Stimulated activated CD4-positive, alpha-beta T cell treated with anti-CD3 and anti-CD28 coated beads, Interleukin-4, amount 100 ng/mL, for 48 hours (primary cell): ENCODE data around the gene SP5.
"Not testable (repeated sequence)": the region's sequence is repeated elsewhere in the genome, so short reads cannot be mapped to it uniquely, and the experiment has no call there.

Experiments used
- DNase-seq, 2 donors: peaks; one replicate each; pipeline ENCODE4 v3.0.0-alpha.2; 2020; ENCODE audit warnings: low read depth in 2 of 2

Gene SP5

DNA sequence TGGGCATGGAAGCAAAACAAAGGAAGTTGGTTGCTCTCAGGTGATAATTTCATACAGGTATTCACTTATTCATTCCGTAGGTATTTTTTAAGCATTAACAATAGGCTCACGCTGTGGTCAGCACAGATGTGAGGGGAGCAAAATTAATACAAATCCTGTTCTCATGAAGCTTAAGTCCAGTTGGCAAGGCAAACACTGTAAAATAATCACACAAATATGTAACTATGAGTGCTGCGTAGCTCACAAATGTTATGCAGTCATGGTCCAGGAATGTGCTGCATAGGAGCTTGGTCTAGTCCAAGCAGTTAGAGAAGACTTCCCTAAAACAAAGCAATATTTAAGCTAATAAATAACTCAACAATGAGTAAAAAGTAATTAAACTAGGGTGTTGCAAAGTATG lies 23.9 kb downstream of the SP5 start:
- DNase-seq = no peak

DNA sequence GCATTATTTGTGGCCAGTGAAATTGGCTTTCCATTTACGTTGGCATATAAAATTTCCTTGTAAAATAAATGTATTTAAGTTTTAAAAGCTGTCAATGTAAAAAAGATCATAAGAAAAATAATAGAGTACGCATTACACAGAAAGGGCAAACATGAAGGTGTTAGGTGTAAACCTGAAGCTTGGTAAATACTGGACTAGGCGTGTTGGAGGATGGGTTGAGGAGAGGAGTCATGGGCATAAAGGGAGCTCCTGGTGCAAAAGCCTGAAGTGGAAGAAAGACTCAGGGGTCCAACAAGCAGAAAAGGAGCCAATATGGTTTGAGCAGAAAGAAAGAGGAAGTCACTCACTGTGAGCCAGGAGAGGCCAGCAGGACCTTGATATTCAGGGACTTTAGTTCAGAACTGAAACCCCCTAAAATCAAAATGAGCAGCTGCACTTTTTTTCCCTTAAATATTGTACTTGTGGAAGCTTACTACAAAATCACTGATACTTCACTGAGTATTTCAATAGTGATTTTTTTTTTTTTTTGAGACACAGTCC lies 24.4 kb downstream of the SP5 start:
- DNase-seq = no peak

DNA sequence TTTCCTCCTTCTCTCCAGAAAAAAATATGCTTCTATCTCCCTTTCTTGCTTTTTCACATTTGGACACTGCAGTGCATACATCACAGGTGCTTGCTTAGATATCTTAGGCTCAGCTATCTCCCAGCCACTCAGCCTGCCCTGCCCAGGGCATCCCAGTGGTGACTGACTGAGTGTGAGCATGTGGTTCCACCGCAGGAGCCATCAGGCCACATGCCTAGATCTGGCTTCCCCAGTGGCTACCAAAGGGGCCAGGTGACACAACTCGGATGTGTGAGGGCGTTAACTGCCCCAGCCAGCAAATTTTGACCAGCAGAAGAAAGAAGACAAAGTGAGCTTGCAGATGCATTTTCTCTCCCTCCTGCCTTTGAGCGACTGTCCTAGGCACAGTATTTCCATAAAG lies 25.5 kb downstream of the SP5 start:
- no peak for DNase-seq

DNA sequence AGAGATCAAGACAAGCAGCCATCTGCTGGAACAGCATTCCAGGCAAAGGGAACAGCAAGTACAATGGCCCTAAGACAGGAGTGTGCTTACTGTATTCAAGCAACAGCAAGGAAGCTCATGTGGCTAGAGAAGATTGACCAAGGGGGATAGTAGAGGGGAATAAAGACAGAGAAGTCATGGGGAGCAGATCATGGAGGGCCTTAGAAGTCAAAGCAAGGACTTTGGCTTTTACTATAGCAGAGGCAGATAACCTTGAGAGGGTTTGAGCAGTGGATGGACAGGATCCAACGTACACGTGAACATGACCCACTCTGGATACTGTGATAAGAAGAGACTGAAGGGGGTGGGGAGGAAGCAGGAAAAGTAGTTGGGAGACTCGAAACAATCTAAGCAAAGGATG lies 26.9 kb downstream of the SP5 start:
- no peak for DNase-seq

DNA sequence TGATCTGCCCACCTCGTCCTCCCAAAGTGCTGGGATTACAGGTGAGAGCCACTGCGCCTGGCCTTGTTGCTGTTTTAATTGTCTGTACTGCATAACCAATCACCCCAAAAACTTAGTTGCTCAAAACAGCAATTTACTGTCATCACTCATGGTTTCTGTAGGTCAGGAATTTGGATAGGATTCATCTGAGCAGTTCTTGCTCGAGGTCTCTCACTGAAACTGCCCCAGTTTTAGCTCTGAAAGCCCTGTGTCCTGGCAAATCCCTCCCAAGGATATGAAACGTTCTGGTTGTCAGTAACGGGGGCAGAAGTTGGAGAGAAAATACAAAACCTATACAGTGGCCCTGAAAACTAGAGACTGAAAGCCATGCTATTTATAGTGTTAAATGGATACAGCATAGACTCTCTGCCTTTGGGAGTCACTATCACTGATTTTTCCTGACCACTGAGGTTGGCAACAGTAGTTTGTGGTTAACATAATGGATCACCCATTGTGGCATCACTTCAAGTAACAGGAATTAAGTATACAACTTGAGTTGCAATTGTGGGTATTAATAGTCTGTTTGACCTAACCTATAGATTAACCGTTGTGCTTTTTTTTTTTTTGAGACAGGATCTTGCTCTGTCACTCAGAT lies 27.9 kb downstream of the SP5 start:
- no peak for DNase-seq

DNA sequence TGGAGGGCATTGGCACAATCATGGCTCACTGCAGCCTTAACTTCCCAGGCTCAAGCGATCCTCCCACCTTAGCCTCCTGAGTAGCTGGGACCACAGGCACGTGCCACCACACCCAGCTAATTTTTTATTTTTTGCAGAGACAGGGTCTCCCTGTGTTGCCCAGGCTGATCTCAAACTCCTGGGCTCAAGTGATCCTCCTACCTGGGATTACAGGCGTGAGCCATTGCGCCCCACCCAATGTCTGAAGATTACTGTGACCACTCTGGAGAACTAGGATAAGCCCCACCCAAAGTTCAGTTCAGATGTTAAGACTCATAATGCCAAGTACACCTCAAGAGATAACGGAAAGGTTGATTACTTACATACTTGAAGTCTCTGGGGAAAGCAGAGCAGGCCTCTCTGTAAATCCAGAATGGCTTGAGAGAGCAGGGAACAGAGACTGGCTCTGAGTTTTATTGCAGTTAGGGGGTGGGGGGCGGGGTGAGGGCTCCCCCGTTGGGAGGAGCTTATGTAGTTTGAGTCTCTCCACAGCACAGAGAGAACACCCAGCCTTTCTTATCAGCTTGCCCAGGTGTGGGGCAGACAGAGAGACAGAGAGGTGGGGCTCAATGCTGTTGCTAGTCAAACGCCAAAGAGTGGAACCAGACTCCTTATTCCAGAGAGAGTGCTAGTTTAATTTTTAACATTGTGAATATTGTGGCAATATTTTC lies 28.5 kb downstream of the SP5 start:
- no peak for DNase-seq

DNA sequence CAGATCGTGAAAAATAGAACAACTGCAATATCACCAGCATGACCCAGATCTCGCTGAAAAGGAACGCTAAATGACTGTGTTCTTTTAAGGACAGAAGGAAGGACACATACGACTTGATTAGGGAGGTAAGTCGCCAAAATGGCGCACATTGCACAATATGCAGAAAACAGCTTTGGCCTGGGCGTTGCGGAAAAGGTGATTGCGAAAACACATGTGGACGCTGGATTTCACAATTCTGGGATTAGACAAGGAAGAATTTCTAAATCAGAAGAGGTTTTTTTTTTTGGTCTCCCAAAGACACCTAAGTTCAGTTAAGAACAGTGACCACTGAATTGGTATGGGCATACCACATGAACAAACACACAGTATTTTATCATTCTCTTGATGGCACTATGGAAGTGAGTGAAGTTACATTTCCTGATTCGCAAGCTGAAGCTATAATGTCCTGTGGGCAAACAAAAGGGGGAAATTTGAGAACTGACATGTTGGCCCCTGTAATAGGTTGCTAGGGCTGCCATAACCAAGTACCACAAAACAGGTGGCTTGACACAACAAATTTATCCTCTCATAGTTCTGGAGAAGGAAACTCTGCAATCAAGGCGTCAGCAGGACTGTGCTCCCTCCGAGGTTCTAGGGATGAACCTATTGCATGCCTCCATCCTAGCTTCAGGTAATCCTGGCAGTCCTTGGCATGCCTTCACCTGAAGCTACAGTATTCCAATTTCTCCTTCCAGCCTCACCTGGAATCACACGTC lies 29.3 kb downstream of the SP5 start:
- DNase-seq = no peak

DNA sequence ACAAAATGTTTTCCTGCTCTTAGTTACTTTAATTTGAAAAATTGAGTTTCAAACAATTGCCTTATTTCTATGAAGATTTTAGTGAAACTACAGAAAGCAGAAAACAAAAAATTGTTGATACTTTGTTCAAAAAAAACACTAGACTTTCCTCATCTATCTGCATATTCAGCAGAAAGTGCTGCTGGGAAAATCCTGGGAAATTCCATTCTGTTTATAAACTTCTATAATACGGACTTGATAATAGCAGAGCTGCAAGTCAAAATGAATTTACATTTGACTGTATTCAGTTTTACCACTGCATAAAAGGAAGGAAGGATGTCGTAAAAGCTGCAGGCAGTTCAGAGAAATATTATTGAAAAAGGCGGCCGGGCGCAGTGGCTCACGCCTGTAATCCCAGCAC lies 30.2 kb downstream of the SP5 start:
- no peak for DNase-seq

DNA sequence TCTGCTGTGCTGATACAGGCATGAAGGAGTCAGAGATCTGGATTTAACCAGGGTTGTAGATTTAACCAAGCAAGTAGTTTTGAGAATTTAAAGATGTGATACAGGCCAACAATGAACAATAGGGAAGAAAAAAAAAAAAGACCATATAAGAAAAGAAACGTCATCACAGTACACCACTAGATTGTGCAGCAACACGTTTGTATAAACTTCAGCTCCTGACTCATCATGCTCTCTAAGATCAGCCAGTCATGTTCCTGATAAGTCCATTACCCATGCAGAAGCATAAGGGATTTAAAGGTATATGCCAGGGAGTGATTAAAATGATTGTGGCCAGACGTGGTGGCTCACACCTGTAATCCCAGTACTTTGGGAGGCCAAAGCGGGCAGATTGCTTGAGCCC lies 32.8 kb downstream of the SP5 start:
- DNase-seq = no peak

DNA sequence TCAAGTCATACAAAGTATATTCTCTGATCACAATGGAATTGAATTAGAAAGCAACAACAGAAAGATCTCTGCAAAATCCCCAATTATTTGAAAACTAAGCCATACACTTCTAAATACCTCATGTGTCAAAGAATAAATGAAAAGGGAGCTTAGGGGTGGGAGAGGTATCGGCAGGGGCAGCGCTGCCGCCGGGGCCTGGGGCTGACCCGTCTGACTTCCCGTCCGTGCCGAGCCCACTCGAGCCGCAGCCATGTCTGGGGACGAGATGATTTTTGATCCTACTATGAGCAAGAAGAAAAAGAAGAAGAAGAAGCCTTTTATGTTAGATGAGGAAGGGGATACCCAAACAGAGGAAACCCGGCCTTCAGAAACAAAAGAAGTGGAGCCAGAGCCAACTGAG lies 36.4 kb downstream of the SP5 start:
- not testable (repeated sequence) for DNase-seq

DNA sequence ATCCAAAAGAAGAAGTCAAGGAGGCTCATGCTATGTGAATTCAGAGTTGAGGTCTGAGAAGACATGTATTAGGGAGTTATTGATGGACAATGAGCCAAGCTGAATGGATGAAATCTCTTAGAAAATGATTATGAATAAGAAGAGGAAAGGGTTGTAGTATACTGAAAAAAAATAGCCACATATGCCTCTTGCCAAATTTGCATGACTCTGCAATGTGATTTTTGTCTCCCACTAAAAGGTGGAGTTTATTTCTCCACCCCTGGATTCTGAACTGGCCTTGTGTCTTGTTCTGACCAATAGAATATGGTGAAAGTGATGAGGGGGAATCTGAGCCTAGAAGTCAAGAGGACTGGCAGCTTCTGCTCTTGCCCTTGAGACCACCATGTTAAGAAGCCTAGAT lies 46.4 kb downstream of the SP5 start:
- DNase-seq = no peak

DNA sequence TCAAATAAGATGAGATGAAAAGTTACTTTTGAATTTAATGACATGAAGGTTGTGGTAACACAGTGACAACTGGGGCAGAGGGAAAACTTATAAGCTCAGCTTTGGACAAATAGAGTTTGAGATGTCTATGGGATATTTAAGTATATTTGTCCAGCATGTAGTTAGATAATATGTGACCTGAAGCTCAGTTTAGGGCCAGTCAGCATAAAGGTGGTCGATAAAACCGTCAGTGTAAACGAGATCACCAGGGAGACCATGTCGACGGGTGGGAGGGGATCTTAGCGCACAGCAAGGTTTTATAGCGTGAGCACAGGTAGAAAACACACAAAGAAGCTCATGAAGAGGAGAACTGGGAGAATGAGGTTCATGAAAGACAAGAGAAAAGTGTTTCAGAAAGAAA lies 47.6 kb downstream of the SP5 start:
- DNase-seq = no peak

DNA sequence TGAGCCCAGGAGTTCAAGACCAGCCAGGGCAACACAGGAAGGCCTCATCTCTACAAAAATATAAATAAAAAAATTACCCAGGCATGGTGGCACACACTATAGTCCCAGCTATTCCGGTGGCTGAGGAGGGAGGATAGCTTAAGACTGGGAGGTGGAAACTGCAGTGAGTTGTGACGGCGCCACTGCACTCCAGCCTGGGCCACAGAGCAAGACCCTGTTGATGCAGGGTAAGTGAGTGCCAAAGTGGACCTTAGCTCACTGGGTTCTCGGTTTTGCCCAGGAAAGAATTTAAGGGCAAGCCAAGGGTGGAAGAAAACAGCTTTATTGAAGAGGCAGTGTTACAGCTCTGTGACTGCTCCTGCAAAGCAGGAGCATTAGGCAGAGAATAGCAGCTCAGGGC lies 48.1 kb downstream of the SP5 start:
- no peak for DNase-seq

DNA sequence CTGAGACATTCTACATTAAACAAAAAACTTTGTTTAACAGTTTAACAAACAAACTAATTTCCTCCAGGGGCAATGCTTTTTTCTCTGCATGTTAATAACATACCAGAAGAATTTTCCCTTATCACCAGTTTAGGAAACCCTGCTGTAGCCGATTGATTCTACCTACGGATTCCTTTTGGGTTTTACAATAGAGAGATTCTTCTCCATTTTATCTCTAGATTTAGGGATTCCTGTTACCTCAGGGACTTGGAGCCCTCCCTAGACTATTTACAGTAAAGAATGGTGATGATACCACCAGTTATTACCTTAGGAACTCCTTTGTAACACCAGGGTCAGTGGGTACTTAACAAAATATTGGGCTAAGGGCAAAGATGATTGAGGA lies 49.7 kb downstream of the SP5 start:
- no peak for DNase-seq

DNA sequence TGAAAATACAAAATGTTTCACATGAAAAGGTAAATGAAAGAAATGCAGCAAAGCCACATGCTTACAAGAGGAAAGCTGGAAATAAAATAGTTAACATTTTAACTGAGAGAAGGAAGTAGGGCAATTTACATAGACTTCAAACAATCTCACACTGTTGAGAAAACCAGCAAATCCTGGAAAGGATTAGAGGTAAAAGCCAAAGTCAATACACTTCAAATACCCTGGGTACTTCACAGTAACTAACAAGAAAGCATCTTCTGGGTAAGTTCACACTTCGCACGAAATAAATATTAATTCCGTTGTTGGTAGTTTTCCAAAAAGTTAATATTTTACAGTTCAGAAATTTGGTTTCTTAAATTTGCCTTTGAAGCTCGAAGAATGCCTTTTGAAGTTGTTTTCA lies 51.6 kb downstream of the SP5 start:
- no peak for DNase-seq
